ENCODE results near the gene TOR3A.
"Not testable (repeated sequence)": the region's sequence is repeated elsewhere in the genome, so short reads cannot be mapped to it uniquely, and the experiment has no call there.

The TOR3A gene

DNA sequence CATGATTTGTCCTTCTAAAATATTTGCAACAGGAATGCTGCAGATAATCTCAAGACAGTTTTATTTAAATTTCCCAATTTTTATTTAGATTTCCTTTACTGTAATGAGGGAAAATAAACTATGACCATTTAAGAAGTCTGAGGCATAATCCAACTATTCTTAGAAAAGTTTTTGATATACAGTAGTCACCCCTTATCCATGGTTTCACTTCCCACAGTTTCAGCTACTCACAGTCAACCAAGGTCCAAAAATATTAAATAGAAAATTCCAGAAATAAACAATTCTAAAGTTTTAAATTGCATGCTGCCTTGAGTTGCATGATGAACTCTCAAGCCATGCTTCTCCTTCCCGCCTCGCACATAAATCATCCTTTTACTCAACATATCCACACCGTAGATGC lies 33.3 kb downstream of the TOR3A start:
- no peak for DNase-seq

DNA sequence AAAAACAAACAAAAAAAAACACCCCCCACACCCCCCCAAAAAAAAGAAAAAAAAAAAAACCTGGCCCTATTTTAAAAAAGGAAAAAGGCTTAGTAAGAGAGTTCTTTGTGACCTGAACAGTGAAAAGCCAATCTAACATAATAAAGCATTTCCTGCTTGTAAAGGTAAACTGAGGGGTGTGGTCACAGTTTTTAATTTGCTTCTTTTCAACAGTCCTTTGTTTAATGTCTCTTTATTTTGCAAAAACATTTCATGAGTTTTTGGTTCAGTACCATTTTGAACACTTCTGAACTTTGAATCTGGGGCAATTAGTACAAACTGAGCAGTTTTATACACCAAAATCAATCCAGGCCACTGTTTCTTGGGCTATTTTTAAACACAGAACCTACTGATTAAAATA lies 37.6 kb downstream of the TOR3A start:
- DNase-seq, result no peak

DNA sequence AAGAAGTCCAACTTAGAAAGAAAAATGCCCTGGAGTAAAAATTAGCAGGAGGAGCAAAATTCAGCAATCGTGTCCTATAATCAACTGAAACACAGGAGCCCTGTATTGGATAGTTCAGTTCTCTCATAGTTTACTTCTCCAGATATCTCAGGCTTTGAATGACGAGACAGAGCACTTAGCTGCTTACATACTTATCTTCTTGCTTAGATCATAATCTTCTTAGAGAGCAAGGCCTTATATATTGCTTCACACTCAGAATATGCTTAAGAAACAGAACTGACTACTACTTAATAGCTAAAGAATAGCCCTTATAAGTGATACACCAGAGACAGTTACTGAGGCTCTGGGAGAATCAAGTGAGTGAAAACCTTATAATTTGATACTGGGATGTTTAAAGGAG lies 38.9 kb downstream of the TOR3A start:
- no peak for DNase-seq

DNA sequence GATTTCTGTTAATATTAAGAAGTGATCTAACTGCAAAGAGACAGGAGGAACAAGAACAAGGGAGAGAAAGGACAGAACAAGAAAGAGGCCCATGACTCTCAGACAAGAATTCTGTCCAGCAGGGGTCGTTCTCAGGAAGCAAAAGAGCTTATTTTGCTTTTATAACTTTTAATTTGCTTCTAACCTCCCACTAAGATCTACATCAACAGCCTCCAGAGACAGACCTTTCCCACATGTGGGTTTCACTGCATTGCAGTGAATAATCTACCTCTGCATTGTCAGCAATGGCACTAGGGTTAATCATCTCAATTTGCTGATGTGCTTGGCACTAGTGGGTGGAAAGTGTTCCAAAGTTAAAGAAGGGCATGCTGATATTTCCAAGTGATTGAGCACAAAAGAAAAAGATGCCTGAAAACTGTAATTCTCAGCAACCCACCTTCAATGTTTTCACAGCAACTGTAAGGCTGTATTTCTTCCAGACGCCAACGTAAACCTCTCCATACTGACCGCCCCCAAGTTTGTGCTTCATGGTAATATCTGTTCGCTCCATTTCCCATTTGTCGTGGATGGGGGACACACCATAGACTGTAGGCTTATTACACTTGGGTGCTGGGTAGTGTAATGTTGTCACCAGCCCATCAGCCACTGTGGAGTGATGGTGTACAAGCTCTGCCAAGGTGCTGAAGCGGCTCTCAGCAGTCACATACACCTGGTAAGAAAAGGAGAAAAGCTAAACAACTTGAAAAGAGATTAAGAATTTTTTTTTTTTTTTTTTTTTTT lies 39.5 kb downstream of the TOR3A start:
- DNase-seq, result peak; percentile 49

DNA sequence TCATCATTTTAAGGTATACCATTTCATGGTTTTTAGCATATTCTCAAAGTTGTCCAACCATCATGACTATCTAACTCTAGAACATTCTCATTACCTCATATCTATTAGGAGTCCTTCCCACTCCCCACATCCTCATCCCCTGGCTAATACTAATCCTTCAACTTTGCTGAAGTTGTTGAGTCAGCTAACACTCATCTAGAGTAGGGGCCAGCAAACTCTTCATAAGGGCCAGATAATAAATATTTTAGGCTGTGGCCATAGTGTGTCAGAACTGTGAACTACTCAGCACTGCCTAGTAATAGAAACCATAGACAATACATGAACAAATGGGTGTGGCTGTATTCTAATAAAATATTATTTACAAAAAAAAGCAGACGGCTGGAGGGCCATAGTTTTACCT lies 43.0 kb downstream of the TOR3A start:
- DNase-seq, result no peak

DNA sequence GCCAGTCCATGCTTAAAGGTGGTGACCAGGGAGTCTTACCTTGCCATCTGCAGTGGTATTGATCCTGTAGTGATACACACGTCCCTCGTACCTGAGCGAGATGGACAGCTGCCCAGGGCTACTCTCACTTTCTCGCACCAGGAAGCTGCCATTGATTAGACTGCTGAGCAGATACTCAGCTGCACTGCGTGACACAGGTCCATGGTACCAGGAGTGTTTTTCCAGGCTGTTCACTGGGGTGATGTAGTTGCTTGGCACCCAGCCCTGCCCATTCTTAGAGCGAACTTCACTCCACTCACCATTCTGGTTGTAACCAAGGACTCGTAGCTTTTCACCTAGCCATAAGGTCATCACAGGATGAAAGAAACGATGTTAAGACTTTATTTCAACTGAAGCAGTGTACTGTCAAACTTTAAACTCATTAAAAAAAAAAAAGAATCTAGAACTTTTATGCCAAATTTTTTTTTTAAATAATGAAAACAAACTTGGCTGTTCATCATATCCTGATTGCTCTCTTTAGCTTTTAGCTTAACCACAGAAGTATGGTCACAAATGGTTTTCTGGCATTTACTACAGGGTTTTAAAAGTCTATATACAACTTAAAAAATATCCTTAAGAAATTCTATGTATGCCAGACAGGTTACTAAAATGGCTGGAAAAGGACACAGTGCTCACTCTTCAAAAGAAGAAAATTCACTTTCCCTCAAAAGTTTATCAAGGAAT lies 44.6 kb downstream of the TOR3A start:
- no peak for DNase-seq

DNA sequence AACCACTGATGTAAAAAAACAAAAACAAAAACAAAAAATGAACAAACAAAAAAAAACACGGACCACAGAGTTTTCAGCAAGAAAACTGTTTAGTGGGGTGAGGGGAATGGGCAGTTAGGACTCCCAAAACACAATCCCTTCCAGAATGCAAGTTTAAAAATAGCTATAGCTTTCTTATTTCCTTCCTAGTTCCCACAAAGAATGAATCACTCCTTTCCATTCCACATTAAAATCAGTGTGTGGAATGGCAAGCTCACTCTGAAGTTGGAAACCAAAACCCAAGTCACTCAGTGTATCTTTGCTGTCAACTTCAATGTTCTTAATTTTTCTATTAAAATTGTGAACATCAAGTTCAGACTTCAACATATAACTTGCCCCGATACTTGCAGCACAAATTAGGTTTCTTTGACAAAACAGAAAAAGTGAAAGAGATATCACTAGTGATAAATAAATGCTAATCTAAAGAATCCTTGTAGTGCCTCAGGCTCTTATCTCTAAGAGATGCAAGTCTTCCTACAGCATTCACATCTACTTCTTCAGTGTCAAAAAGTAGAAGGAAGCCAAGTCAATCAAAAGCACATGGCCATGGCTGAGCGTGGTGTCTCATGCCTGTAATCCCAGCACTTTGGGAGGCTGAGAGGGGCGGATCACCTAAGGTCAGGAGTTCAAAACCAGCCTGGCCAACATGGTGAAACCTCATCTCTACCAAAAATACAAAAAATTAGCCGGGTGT lies 45.5 kb downstream of the TOR3A start:
- no peak for DNase-seq

DNA sequence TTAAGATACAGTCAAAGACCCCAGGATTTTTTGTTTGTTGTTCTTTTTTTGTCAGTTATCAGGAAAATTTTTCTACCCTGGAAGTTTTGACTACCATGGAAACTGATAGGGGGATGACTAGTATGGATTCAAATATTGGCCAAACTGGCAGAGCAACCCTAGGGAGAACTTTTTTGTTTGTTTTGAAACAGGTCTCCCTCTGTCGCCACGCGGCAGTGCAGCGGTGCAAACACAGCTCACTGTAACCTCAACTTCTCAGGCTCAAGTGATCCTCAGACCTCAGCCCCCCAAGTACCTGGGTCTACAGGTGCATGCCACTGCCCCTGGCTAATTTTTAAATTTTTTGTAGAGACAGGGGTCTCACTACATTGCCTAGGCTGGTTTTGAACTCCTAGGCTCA lies 46.6 kb downstream of the TOR3A start:
- DNase-seq, result no peak

DNA sequence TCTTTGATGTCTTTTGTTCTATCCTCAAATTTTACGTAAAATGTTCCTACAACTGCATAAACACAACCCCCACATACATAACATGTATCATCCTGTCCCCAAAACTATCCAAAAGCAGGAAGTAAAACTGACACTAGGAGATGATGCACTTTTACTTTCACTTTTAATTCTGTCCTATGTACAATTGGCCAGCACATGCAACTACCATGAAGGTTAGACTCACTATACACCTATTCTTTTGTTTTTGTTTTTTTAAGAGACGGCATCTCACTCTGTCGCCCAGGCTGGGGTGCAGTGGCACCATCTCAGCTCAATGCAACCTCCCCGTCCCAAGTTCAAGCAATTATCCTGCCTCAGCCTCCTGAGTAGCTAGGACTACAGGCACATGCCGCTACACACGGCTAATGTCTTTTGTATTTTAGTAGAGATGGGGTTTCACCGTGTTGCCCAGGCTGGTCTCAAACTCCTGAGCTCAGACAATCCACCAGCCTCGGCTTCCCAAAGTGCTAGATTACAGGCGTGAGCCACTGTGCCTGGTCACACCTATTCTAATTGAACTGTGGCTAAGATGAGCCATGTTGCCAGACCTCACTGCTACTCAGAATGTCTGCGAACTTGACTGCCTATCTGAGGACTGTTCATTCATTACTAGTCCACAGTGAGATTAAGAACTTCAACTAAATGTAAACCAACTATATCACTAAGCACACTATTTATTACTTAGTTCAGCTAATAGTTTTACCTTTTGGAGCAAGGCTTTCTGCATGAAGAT lies 48.0 kb downstream of the TOR3A start:
- no peak for DNase-seq

DNA sequence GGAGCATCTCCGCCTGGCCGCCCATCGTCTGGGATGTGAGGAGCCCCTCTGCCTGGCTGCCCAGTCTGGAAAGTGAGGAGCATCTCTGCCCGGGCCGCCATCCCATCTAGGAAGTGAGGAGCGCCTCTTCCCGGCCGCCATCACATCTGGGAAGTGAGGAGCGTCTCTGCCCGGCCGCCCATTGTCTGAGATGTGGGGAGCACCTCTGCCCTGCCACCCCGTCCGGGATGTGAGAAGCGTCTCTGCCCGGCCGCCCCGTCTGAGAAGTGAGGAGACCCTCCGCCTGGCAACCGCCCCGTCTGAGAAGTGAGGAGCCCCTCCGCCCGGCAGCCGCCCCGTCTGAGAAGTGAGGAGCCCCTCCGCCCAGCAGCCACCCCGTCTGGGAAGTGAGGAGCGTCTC lies 53.3 kb downstream of the TOR3A start:
- DNase-seq, result not testable (repeated sequence)

DNA sequence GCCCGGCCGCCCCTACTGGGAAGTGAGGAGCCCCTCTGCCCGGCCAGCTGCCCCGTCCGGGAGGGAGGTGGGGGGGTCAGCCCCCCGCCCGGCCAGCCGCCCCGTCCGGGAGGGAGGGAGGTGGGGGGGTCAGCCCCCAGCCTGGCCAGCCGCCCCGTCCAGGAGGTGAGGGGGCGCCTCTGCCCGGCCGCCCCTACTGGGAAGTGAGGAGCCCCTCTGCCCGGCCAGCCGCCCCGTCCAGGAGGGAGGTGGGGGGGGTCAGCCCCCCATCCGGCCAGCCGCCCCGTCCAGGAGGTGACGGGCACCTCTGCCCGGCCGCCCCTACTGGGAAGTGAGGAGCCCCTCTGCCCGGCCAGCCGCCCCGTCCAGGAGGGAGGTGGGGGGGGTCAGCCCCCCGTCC lies 53.8 kb downstream of the TOR3A start:
- DNase-seq, result not testable (repeated sequence)

DNA sequence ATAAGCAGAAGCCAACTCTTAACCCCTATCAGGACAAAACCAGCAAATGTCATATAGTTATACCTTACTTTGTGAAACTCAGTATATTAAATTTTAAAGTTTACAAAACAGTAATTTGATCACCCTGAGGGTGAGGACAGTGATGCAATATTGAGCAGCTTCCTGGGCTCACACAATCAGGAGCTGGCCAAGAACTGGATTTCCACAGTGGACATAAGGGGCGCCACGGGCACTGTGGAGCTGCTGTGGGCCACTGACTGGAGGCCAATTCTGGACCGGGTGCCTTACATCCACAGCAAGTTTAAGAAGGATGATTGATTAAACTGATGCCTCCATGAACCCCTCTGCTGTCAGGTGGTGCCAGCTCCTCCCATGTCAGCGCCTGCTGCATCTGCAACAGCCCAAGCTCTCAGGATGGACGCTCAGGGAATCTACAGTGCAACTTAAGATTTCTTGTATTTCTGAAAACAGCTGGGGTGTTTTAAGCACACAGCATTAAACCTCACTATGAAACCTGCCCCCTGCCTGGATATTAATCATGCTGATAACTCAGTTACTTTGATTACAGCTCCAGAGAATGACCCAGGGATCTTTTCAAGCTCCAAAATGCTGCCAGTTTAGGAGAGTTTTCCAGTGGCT lies 55.9 kb downstream of the TOR3A start:
- no peak for DNase-seq

DNA sequence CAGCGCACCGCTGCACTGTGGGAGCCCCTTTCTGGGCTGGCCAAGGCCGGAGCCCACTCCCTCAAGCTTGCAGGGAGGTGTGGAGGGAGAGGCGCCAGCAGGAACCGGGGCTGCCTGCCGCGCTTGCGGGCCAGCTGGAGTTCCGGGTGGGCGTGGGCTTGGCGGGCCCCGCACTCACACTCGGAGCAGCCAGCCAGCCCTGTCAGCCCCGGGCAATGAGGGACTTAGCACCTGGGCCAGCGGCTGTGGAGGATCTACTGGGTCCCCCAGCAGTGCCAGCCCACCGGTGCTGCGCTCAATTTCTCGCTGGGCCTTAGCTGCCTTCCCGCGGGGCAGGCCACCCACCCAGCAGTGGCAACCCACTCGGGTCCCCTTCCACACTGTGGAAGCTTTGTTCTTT lies 56.9 kb downstream of the TOR3A start:
- DNase-seq, result not testable (repeated sequence)

DNA sequence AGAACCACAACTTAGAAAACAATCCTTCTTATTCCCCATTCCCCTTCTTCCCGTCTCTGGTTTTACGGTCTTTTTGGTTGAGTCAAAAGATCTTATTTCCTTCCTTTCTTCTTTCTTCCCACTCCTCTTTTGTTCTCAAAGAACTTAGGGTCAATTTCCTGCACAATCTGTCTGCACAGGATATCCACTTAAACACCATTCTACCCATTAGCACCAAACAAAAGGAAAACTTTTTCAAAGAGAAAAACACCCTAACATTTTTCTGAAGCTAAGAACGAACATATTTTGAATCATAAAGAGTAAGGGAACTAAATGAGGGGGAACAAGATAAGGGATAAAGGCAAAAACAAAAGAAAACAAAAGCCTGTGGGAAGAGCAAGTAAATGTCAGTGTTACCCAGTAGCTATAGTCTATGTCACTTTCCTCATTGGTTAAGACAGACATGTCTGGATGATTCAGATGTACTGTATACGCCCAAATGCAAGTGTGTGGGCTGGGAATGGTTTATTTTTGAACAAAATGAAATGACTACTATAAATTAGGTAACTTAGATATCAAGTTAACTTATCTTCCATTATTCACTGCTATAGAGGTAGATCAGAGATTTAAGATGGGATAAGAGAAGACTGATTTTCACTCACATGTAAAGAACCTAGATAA lies 59.9 kb downstream of the TOR3A start:
- no peak for DNase-seq

DNA sequence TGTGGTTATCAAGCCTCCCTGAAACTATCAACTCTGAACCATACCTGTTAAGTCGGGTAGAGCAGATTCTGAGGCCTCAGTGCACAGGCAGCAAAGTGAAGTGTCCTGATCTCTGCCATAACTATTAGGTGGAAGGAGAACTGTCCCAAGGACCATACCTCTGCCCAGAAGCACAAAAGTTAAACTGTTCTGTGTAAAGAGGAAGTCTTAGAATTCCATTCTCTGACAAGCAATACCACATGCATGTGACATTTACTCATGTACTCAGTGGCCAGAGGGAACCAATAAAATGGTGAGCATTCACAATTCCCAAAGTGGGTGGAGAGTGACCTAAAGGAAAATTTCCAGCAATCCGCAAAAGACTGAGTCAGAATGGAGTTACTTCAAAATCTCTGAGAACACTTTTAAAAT lies 61.0 kb downstream of the TOR3A start:
- no peak for DNase-seq

DNA sequence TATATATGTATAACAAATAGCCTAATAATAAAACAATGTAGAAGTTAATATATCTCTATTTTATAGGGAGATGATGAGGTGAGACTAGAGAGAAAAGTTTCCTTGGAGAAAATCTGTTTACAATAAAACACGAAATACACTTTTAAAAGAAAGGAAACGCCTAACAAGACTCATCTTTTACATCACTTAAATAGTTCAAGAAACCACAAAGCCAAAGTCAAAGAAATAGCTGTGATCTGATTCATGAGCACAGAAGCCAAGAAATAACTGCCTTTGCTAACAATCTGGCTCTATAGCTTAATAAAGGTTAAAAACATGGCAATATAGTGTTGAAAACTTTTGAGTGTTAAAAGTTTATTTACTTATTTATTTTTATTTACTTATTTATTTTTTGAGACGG lies 61.5 kb downstream of the TOR3A start:
- no peak for DNase-seq

DNA sequence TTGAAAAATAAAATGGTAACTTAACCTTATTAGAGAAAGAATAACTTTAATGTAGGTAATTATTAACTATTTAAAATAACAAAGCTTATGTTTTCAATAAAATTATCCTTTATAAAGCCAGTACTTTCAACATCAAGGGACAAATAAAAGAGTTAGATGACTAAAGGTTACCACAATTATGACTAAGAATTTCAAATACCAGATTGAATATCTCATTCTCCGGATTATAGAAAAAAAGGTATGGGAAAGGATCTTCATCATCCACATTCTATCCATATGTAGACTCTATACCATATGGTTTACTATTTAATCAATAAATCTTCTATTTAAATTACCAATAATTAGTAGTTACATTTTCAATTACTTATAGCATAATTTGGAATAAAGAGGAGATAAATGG lies 62.8 kb downstream of the TOR3A start:
- DNase-seq, result no peak

DNA sequence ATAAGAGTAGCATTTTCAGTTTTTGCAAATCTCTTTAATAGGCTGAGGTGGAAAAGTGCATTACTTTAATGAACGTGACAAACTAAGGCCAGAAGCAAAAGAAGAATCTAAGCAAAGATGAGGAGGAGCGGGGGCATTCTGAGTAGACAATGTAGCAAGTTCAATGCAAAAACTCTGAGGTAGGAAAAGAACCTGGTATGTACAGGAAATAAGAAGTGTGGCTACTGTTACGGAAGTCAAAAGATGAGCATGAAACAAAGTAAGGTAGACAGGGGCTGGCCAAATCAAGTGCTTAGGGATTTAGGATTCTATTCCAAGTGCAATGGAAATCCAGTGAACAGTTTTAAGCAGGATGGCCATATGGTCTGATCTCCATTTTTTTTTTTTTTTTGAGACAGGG lies 63.7 kb downstream of the TOR3A start:
- no peak for DNase-seq
